ENCODE results near the gene CTNNA3.

- TF ChIP-seq CTCF (tag by site-specific recombination; IDR thresholded peaks at IDR 0.05) = no peak
- TF ChIP-seq ZNF473 (tag by site-specific recombination; IDR thresholded peaks at IDR 0.05) = no peak
- TF ChIP-seq ZNF670 (tag by site-specific recombination; IDR thresholded peaks at IDR 0.05; ENCODE audit: low read depth) = no peak
- no peak for TF ChIP-seq TCF7L2 (IDR thresholded peaks at IDR 0.05; ENCODE audit: borderline replicate concordance, low read depth, low read length)
- TF ChIP-seq ZNF18 (tag by site-specific recombination; IDR thresholded peaks at IDR 0.05) = no peak
- TF ChIP-seq PRDM6 (tag by site-specific recombination; IDR thresholded peaks at IDR 0.05) = no peak
- no peak for TF ChIP-seq SETDB1 (IDR thresholded peaks at IDR 0.05; ENCODE audit: insufficient read length, low read length)
- TF ChIP-seq EGR2 (tag by site-specific recombination; IDR thresholded peaks at IDR 0.05; ENCODE audit: low read depth) = no peak
- no peak for TF ChIP-seq ZNF398 (tag by site-specific recombination; IDR thresholded peaks at IDR 0.05)
Observed at GRCh38 chr10:66085906-66086305, 1610.1 kb downstream of the CTNNA3 start.
